AG04449 (cell line): ENCODE data around the gene CCL19.

Experiments
- CTCF ChIA-PET: fragments of 350-600 bp; formaldehyde crosslinking; extraction: SDS; loops from one replicate; lab custom pipeline; 2021; ENCODE audit warnings: antibody characterized with exemption; lab: Yijun Ruan, JAX
- POLR2A ChIA-PET: fragments of 400-600, 350-600 bp; formaldehyde crosslinking; extraction: SDS; loops from one replicate; lab custom pipeline; 2020; ENCODE audit warnings: antibody characterized with exemption, inconsistent platforms; lab: Yijun Ruan, JAX
- DNase-seq: peaks from one replicate; pipeline ENCODE4 v3.0.0-alpha.2; 2010; ENCODE audit warnings: low read depth, low spot score
- H3K4me3 ChIP-seq: 2 replicates; pipeline ENCODE4 v1.5.1; 2011; ENCODE audit warnings: low read depth, mild to moderate bottlenecking, control low read depth, low read length
- CTCF ChIP-seq: IDR thresholded peaks from one replicate; pipeline ENCODE4 v1.5.1; 2011; ENCODE audit warnings: mild to moderate bottlenecking, moderate library complexity, low read length, control low read depth, inconsistent platforms; ENCODE audit not compliant: insufficient read depth; ENCODE audit errors: missing control alignments

CCL19 gene

GRCh38 chr9:34689512-34689911 is 1.6 kb downstream of the CCL19 start:
- no peak overlapping the region for H3K4me3 ChIP-seq

GRCh38 chr9:34689116-34689470 is 2.0 kb downstream of the CCL19 start:
- no peak for TF ChIP-seq CTCF
- no peak for DNase-seq
- CTCF ChIA-PET: interaction anchor here (10.0 kb wide), 1 partner anchor 12 kb away, joined by 163 read pairs; no protein-coding TSS in a partner anchor
- POLR2A ChIA-PET: no interaction called here
- H3K4me3 ChIP-seq: no peak overlapping the region

More at GRCh38 chr9:34689512-34689911, 1.6 kb downstream of the CCL19 start:
- POLR2A ChIA-PET: no interaction called here
- TF ChIP-seq CTCF: no peak
- CTCF ChIA-PET: interaction anchor here (1.6 to 10.0 kb wide), 2 partner anchors 11 to 14 kb away, joined by 4 to 163 read pairs; no protein-coding TSS in a partner anchor
- no peak for DNase-seq

- POLR2A ChIA-PET: no interaction called here
- CTCF ChIA-PET: interaction anchor here (10.0 kb wide), 1 partner anchor 12 kb away, joined by 163 read pairs; no protein-coding TSS in a partner anchor
- no peak for TF ChIP-seq CTCF
Observed at GRCh38 chr9:34688329-34689115, 2.6 kb downstream of the CCL19 start.

GRCh38 chr9:34687276-34688030 is 3.6 kb downstream of the CCL19 start:
- H3K4me3 ChIP-seq: no peak overlapping the region
- ChIA-PET CTCF (interaction anchor here (1.9 to 10.0 kb wide), 3 partner anchors 11 to 13 kb away, joined by 6 to 163 read pairs (median 13); no protein-coding TSS in a partner anchor), POLR2A (no interaction called here)
- DNase-seq: no peak
- TF ChIP-seq CTCF: no peak

More at GRCh38 chr9:34688329-34689115, 2.6 kb downstream of the CCL19 start:
- no peak for DNase-seq
- H3K4me3 ChIP-seq: no peak overlapping the region

- ChIA-PET CTCF (interaction anchor here (1.9 to 10.0 kb wide), 3 partner anchors 10 to 14 kb away, joined by 6 to 163 read pairs (median 13); no protein-coding TSS in a partner anchor), POLR2A (no interaction called here)
- no peak for DNase-seq
- H3K4me3 ChIP-seq: no peak overlapping the region
- no peak for TF ChIP-seq CTCF
Observed at GRCh38 chr9:34686732-34687131, 4.3 kb downstream of the CCL19 start.
